HepG2 (cell line): ENCODE data around the gene PIK3C2B. TPM values are rescaled to one million over a fixed set of nuclear protein-coding genes. Genes with fewer than 3 reads are reported as not detected.

Experiments
- ATRX ChIP-seq: sonication (generic); formaldehyde crosslinking; IDR thresholded peaks from 2 replicates; pipeline ENCODE4 v1.4.0; 2020; ENCODE audit warnings: missing genetic modification reagents, borderline replicate concordance
- GRHL1 ChIP-seq: sonication (generic); formaldehyde crosslinking; conservative IDR thresholded peaks from 2 replicates; pipeline ENCODE4 v1.8.0; 2022; ENCODE audit warnings: missing genetic modification reagents
- MED1 ChIP-seq: sonication (generic); formaldehyde crosslinking; IDR thresholded peaks from 2 replicates; pipeline ENCODE4 v1.4.0; 2020; ENCODE audit warnings: missing genetic modification reagents
- NBN ChIP-seq: fragments of 450-650 bp; conservative IDR thresholded peaks from 2 replicates; pipeline ENCODE4 v1.6.1; 2017
- NONO ChIP-seq, 2 experiments: fragments of 450-650 bp in 1 of 2; sonication (generic) in 1 of 2; formaldehyde crosslinking in 1 of 2; IDR thresholded peaks in 1 of 2; conservative IDR thresholded peaks in 1 of 2; 2 replicates each; pipeline versions ENCODE4 v1.6.1 to v1.8.0; 2017 to 2022; ENCODE audit warnings: mild to moderate bottlenecking in 1 of 2, missing genetic modification reagents in 1 of 2, moderate library complexity in 1 of 2
- PBX2 ChIP-seq: IDR thresholded peaks from 2 replicates; pipeline ENCODE4 v1.6.1; 2016; ENCODE audit warnings: control low read depth
- SPEN ChIP-seq: sonication (generic); formaldehyde crosslinking; IDR thresholded peaks from 2 replicates; pipeline ENCODE4 v1.5.1; 2020; ENCODE audit warnings: low read depth, mild to moderate bottlenecking, missing genetic modification reagents
- WIZ ChIP-seq: sonication (generic); formaldehyde crosslinking; IDR thresholded peaks from 2 replicates; pipeline ENCODE4 v1.5.1; 2020; ENCODE audit warnings: mild to moderate bottlenecking, missing genetic modification reagents
- XRCC5 ChIP-seq: fragments of 200-400 bp; formaldehyde crosslinking; optimal IDR thresholded peaks from 2 replicates; pipeline ENCODE3; 2017; ENCODE audit warnings: mild to moderate bottlenecking, low read length
- ZFP36L2 ChIP-seq: sonication (generic); formaldehyde crosslinking; IDR thresholded peaks from 2 replicates; pipeline ENCODE4 v1.4.0; 2020; ENCODE audit warnings: missing genetic modification reagents
- ZNF367 ChIP-seq: sonication (generic); formaldehyde crosslinking; IDR thresholded peaks from 2 replicates; pipeline ENCODE4 v1.4.0; 2020; ENCODE audit warnings: missing genetic modification reagents, borderline replicate concordance
- ZNF543 ChIP-seq: sonication (generic); formaldehyde crosslinking; IDR thresholded peaks from 2 replicates; pipeline ENCODE4 v1.4.0; 2020; ENCODE audit warnings: mild to moderate bottlenecking, missing genetic modification reagents
- ZNF574 ChIP-seq: sonication (generic); formaldehyde crosslinking; IDR thresholded peaks from 2 replicates; pipeline ENCODE4 v1.4.0; 2020; ENCODE audit warnings: missing genetic modification reagents
- ZNF614 ChIP-seq: IDR thresholded peaks from 2 replicates; pipeline ENCODE4 v1.6.1; 2018; ENCODE audit warnings: missing biosample characterization, missing genetic modification reagents, inconsistent platforms, borderline replicate concordance
- ZNF615 ChIP-seq: sonication (generic); formaldehyde crosslinking; IDR thresholded peaks from 2 replicates; pipeline ENCODE4 v1.5.0; 2020; ENCODE audit warnings: mild to moderate bottlenecking, missing genetic modification reagents, borderline replicate concordance
- ZNF710 ChIP-seq: sonication (generic); formaldehyde crosslinking; IDR thresholded peaks from 2 replicates; pipeline ENCODE4 v1.5.0; 2020; ENCODE audit warnings: mild to moderate bottlenecking, missing genetic modification reagents, borderline replicate concordance
- ZNF770 ChIP-seq: sonication (generic); formaldehyde crosslinking; IDR thresholded peaks from 2 replicates; pipeline ENCODE4 v1.5.0; 2020; ENCODE audit warnings: mild to moderate bottlenecking, missing genetic modification reagents
- polyA plus RNA-seq, 8 experiments: library from polyadenylated mRNA; depleted of rRNA in 3 of 8; stranded (reverse) in 7 of 8; unstranded in 1 of 8; fragments of >200 nt; fragmentation: Illumina TruSeq in 4 of 8; extraction: Trizol in 4 of 8; gene quantifications; 2 replicates each; pipeline versions ENCODE4 v1.2.1 to v1.2.3, GENCODE V29; 2011 to 2016; ENCODE audit warnings: low read depth in 4 of 8, missing spikeins in 1 of 8, mixed read lengths in 1 of 8; ENCODE audit not compliant: insufficient read depth in 1 of 8
- total RNA-seq, 5 experiments: library from RNA; depleted of rRNA; stranded (reverse); fragments of >200 nt; fragmentation: Illumina TruSeq; extraction: Trizol; gene quantifications; 2 replicates each; pipeline ENCODE4 v1.2.3, GENCODE V29; 2016; ENCODE audit warnings: low read depth in 1 of 5

Gene PIK3C2B
- total and polyA plus RNA-seq, 2 of the 13 experiments (the other 11 are each of a cell fraction or from before 2014, with no cell fraction given) = 3.4 to 4.5 TPM

- TF ChIP-seq NONO (IDR thresholded peaks at IDR 0.05) (no peak), NONO (CRISPR knock-in tag; conservative IDR thresholded peaks at IDR 0.05) (no peak), PBX2 (CRISPR knock-in tag) (no peak), ZNF574 (no peak), ZNF543 (CRISPR knock-in tag) (no peak), WIZ (no peak), NBN (no peak), ZNF614 (CRISPR knock-in tag) (peak; percentile 78; the same call in 1 of the 2 replicates), ZFP36L2 (CRISPR knock-in tag) (no peak), MED1 (0 out of 2 replicates have a peak, but pooled peaks have one; percentile 43), ZNF367 (CRISPR knock-in tag) (no peak), ATRX (CRISPR knock-in tag) (no peak), SPEN (CRISPR knock-in tag) (no peak), XRCC5 (peak; percentile 68), ZNF710 (peak; percentile 71; the same call in 1 of the 2 replicates), ZNF615 (CRISPR knock-in tag) (no peak), GRHL1 (CRISPR knock-in tag) (no peak), ZNF770 (peak; percentile 98)
These were observed 11.8 kb upstream of the PIK3C2B start (continued) for GRCh38 chr1:204506201-204506968.
